GM12801 (cell line): ENCODE measurements around the gene STK39.

Experiments used
- TF ChIP-seq, protein P1 (sequence below): IDR thresholded peaks from one replicate; pipeline ENCODE4 v1.5.1; 2011; ENCODE audit warnings: control low read depth; ENCODE audit not compliant: insufficient read length; ENCODE audit errors: extremely low read depth

The STK39 gene

DNA sequence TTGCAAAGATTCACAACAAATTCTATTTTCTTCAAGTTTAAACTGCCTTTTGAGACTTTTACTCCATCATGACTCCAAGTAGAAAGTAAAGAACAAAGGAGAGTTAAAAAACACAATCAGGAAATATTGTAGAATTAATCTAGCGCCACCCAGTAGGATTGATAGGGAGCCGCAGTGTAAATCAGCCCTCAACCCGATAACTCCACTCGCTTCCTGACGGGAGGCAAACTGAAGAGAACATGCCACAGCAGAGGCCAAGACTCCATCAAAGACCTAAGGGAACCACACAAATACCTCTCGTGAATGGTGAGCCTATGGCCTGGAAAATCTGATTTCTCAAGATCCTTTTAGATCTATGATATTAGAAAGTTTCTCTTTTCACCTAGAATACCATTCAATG is 319.0 kb downstream of the STK39 start:
- TF ChIP-seq, protein P1, sequence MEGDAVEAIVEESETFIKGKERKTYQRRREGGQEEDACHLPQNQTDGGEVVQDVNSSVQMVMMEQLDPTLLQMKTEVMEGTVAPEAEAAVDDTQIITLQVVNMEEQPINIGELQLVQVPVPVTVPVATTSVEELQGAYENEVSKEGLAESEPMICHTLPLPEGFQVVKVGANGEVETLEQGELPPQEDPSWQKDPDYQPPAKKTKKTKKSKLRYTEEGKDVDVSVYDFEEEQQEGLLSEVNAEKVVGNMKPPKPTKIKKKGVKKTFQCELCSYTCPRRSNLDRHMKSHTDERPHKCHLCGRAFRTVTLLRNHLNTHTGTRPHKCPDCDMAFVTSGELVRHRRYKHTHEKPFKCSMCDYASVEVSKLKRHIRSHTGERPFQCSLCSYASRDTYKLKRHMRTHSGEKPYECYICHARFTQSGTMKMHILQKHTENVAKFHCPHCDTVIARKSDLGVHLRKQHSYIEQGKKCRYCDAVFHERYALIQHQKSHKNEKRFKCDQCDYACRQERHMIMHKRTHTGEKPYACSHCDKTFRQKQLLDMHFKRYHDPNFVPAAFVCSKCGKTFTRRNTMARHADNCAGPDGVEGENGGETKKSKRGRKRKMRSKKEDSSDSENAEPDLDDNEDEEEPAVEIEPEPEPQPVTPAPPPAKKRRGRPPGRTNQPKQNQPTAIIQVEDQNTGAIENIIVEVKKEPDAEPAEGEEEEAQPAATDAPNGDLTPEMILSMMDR, result no peak

DNA sequence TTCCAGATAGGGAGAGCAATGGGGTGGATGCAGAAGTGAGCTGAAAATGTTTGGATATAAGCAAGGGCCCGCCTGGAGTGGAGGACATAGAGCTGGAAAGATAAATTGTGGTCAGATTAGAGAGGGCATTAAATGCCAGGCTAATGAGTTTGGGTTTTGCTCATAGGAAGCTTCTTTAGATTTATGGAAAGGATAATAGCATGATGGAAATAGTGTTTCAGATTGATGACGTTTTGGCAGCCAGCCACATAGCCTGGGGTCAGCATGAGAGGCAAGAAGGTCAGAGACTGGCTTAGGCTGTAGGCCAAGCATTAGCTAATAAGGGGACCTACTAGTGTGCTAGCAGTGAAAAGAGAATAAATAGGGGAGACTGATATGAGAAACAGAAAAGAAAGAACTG is 321.6 kb downstream of the STK39 start:
- TF ChIP-seq, protein P1, result no peak

DNA sequence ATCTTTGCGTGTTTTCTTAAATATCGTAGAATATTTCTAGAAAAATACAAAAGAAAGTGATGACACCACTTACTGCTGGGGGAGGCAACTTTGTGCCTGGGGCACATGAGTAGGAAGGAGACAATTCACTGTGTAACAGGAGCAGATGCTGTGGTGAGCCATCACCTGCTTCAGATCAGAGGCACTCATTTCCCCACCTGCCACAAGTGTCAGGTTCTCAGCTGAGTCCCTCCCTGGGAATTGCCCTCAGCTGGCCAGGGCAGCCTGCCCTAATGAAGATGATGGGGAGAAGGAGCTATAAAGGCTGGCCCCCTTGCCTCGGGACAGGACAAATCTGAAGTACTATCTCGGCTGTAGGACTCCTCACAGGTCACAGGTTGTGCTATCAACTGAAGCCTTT is 322.8 kb downstream of the STK39 start:
- TF ChIP-seq, protein P1, result no peak

DNA sequence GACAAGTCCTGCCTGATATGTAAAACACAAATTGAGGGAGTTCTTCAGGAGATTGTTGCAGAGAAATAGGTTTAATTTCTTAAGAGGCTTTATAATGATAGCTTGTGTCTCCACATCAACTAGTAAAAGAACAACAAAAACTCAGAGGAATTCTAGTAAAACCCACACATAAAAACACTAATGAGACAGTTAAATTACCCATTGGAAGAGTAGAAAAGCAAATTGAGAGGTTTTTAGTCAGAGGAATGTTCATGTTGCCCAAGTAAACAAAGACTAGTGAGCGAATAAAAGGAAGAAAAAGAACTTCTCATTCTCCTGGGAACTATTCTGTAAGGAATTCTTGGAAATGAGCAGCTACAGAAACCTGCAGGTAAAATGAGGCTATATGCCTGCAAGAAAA is 330.6 kb downstream of the STK39 start:
- TF ChIP-seq, protein P1, result no peak

DNA sequence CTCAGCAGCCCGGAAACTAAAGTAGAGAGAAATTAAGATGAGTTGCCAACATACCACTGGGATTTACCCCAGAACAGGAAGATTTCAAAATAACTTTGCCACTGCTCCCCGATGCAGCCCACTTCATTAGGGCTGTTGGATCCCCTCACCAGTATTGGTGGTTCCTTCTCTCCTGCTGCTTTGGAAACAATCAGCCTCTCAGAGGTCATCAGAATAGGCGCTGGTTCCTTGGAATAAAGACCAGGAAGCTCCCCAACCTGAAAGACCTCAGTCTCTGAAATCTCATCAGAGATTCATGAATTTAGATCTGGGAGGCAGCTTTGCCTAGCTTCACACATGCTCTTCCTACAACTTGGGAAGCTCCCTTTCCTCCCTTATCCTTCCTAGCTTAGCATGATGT is 332.4 kb downstream of the STK39 start:
- TF ChIP-seq, protein P1, result no peak

DNA sequence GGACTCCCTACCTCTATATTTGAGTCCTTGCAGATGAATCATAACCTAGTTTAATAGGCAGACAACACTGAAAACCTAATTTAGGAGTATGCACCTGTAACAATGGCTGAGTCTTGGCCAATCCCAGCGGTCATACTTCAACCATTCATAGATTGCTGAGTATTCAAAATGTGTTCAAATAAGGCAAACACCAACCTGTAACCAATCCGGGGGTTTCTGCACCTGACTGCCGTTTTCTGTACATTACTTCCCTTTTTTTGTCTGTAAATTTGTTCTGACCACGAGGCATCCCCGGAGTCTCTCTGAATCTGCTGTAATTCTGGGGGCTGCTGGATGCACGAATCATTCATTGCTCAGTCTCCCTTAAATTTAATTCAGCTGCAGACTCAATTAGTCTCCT is 338.6 kb downstream of the STK39 start:
- TF ChIP-seq, protein P1, result no peak

DNA sequence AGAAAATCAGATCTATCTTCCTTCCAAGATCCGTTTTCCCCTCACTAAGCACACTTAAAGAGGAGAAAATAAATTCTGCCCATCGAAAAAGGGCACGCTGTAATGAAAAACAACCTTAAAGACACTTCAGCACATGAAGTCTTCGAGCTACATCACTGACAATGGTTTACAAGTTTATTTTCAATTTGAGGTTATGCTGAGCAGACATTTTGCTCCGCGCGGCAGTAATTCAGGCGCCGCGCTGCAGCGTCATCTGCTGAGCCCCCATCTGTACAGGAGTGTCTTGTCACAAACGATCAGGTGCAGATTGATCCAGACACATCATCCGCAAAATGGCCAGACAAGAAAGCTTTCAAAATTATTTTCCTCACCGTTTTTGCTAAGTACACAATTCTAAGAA is 341.7 kb downstream of the STK39 start:
- TF ChIP-seq, protein P1, result no peak
